Ectodermal cell (in vitro differentiated cells): ENCODE measurements around the gene RBMX2. TPM values are rescaled to one million over a fixed set of nuclear protein-coding genes. Genes with fewer than 3 reads are reported as not detected.
A peak's percentile ranks its signal among the peaks of the same experiment; 100 is the strongest.
"Not testable (repeated sequence)": the region's sequence is repeated elsewhere in the genome, so short reads cannot be mapped to it uniquely, and the experiment has no call there.

Source experiments
- H3K27ac ChIP-seq: 2 replicates; pipeline ENCODE4 v1.7.0; 2013; ENCODE audit warnings: mild to moderate bottlenecking, low read depth, low read length; ENCODE audit not compliant: insufficient read depth, poor library complexity, severe bottlenecking
- H3K27me3 ChIP-seq: 2 replicates; pipeline ENCODE4 v1.7.0; 2013; ENCODE audit warnings: mild to moderate bottlenecking, low read length; ENCODE audit not compliant: insufficient read depth, control insufficient read depth, poor library complexity, severe bottlenecking
- H3K36me3 ChIP-seq: one replicate; pipeline ENCODE4 v1.7.0; 2013; ENCODE audit warnings: low read length; ENCODE audit not compliant: control insufficient read depth, insufficient read depth
- H3K4me1 ChIP-seq: one replicate; pipeline ENCODE4 v1.7.0; 2013; ENCODE audit warnings: low read length; ENCODE audit not compliant: control insufficient read depth, insufficient read depth
- H3K4me3 ChIP-seq: 2 replicates; pipeline ENCODE4 v1.7.0; 2013; ENCODE audit warnings: low read depth, low read length, control low read depth; ENCODE audit not compliant: insufficient read depth
- H3K9me3 ChIP-seq: 2 replicates; pipeline ENCODE4 v1.7.0; 2013; ENCODE audit warnings: mild to moderate bottlenecking, low read length, moderate library complexity; ENCODE audit not compliant: control insufficient read depth
- WGBS, 2 experiments: methylation state at CpG; one replicate each; pipeline ENCODE4 v1.1.7; 2013; ENCODE audit warnings: missing lambda C conversion rate in 2 of 2; 5-methylcytosine and 5-hydroxymethylcytosine counted together
- polyA plus RNA-seq, 4 experiments: library from polyadenylated mRNA; stranded (reverse); fragments of 50-300 nt; gene quantifications; one replicate each; pipeline ENCODE4 v1.2.3, GENCODE V29; 2013

The RBMX2 gene
- 36.1 TPM for polyA plus RNA-seq (2013, experiment 1 of 4)
- 37.9 TPM for polyA plus RNA-seq (2013, experiment 2 of 4)
- 33.2 TPM for polyA plus RNA-seq (2013, experiment 3 of 4)
- 40.7 TPM for polyA plus RNA-seq (2013, experiment 4 of 4)

GRCh38 chrX:130401415-130402207, at the start of gene RBMX2:
RBMX2 (plus strand) TSS chrX:130401987; CDS start chrX:130402033, 46 bp downstream.
- Histone ChIP-seq H3K4me1 (no peaks in the 10 kb centered on the region), H3K9me3 (no peaks in the 10 kb centered on the region), H3K27me3 (peaks cover 6% of the 10 kb centered on the region), H3K27ac (peak within 1 kb of the TSS; percentile 36), H3K36me3 (no peaks in the 10 kb centered on the region), H3K4me3 (peak within 1 kb of the TSS; percentile 68)
- WGBS, 2 experiments: 0% methylated on average over 46 to 47 of the region's 47 CpGs

- H3K36me3 ChIP-seq, H3K9me3 ChIP-seq, H3K4me1 ChIP-seq, H3K4me3 ChIP-seq, H3K27me3 ChIP-seq, H3K27ac ChIP-seq: not testable (repeated sequence)
- 73 to 80% methylated on average over 1 of the region's 1 CpG for WGBS, 2 experiments
These were observed 49.7 kb upstream of the RBMX2 start for GRCh38 chrX:130352050-130352449.

GRCh38 chrX:130376077-130376476, 25.7 kb upstream of the RBMX2 start:
- H3K36me3 ChIP-seq: no peaks in the 10 kb centered on the region
- H3K27ac ChIP-seq: no peak overlapping the region
- no peak overlapping the region for H3K4me3 ChIP-seq
- no peaks in the 10 kb centered on the region for H3K4me1 ChIP-seq
- H3K27me3 ChIP-seq: no peaks in the 10 kb centered on the region
- no peaks in the 10 kb centered on the region for H3K9me3 ChIP-seq

GRCh38 chrX:130378024-130378669, 23.6 kb upstream of the RBMX2 start:
- H3K9me3 ChIP-seq: no peaks in the 10 kb centered on the region
- no peak overlapping the region for H3K27ac ChIP-seq
- no peaks in the 10 kb centered on the region for H3K36me3 ChIP-seq
- H3K4me3 ChIP-seq: no peak overlapping the region
- no peaks in the 10 kb centered on the region for H3K27me3 ChIP-seq
- WGBS, 2 experiments: 80 to 88% methylated on average over 4 of the region's 5 CpGs
- H3K4me1 ChIP-seq: no peaks in the 10 kb centered on the region

- no peaks in the 10 kb centered on the region for H3K36me3 ChIP-seq
- no peak within 1 kb of the TSS for H3K27ac ChIP-seq
- no peaks in the 10 kb centered on the region for H3K27me3 ChIP-seq
- H3K9me3 ChIP-seq: no peaks in the 10 kb centered on the region
- H3K4me1 ChIP-seq: no peaks in the 10 kb centered on the region
- H3K4me3 ChIP-seq: no peak within 1 kb of the TSS
- WGBS, 2 experiments: 87 to 96% methylated on average over 4 of the region's 4 CpGs
These were observed 16.3 kb upstream of the RBMX2 start, which contains the start of gene GPR119 for GRCh38 chrX:130385520-130385919. GPR119 (minus strand) TSS chrX:130385674; CDS start chrX:130385447, 227 bp downstream.

GRCh38 chrX:130386408-130386808, 15.4 kb upstream of the RBMX2 start:
- no peak overlapping the region for H3K27ac ChIP-seq
- H3K27me3 ChIP-seq: no peaks in the 10 kb centered on the region
- H3K36me3 ChIP-seq: no peaks in the 10 kb centered on the region
- H3K9me3 ChIP-seq: no peaks in the 10 kb centered on the region
- no peaks in the 10 kb centered on the region for H3K4me1 ChIP-seq
- WGBS, 2 experiments: 84% methylated on average over 5 of the region's 5 CpGs
- H3K4me3 ChIP-seq: no peak overlapping the region

- Histone ChIP-seq H3K9me3 (no peaks in the 10 kb centered on the region), H3K27ac (no peak overlapping the region), H3K4me3 (no peak overlapping the region), H3K36me3 (no peaks in the 10 kb centered on the region), H3K27me3 (no peaks in the 10 kb centered on the region), H3K4me1 (no peaks in the 10 kb centered on the region)
- WGBS, 2 experiments: 39 to 45% methylated on average over 3 of the region's 5 CpGs
These were observed 8.2 kb upstream of the RBMX2 start for GRCh38 chrX:130393451-130394074.

- no peaks in the 10 kb centered on the region for H3K36me3 ChIP-seq
- H3K27ac ChIP-seq: no peak overlapping the region
- H3K9me3 ChIP-seq: no peaks in the 10 kb centered on the region
- H3K4me1 ChIP-seq: no peaks in the 10 kb centered on the region
- peaks cover 6% of the 10 kb centered on the region for H3K27me3 ChIP-seq
- H3K4me3 ChIP-seq: no peak overlapping the region
- WGBS, 2 experiments: 78 to 83% methylated on average over 7 of the region's 7 CpGs
These were observed 6.4 kb upstream of the RBMX2 start for GRCh38 chrX:130395341-130395740.

GRCh38 chrX:130402208-130402684, 459 bp downstream of the RBMX2 start:
- 1 to 2% methylated on average over 11 to 13 of the region's 13 CpGs for WGBS, 2 experiments
- Histone ChIP-seq H3K27ac (no peak overlapping the region), H3K27me3 (peaks cover 6% of the 10 kb centered on the region), H3K9me3 (no peaks in the 10 kb centered on the region), H3K4me3 (peak overlapping the region; percentile 68), H3K4me1 (no peaks in the 10 kb centered on the region), H3K36me3 (no peaks in the 10 kb centered on the region)

GRCh38 chrX:130413415-130413814, 11.6 kb downstream of the RBMX2 start:
- Histone ChIP-seq H3K27ac (no peak overlapping the region), H3K9me3 (no peaks in the 10 kb centered on the region), H3K36me3 (no peaks in the 10 kb centered on the region), H3K27me3 (no peaks in the 10 kb centered on the region), H3K4me1 (no peaks in the 10 kb centered on the region), H3K4me3 (no peak overlapping the region)
- 81 to 91% methylated on average over 2 of the region's 2 CpGs for WGBS, 2 experiments
